ENCODE results near the gene TRPC5OS. TPM values are rescaled to one million over a fixed set of nuclear protein-coding genes. Genes with fewer than 3 reads are reported as not detected.

TRPC5OS gene
- total RNA-seq, 2 donors from 2014 or later = not detected

GRCh38 chrX:111876646-111877045 is 665 bp downstream of the TRPC5OS start:
- H3K27ac ChIP-seq = no peak overlapping the region
- no peaks in the 10 kb centered on the region for H3K4me1 ChIP-seq
- intact Hi-C loops (cut with DNase I) = no loop called here
- no peaks in the 10 kb centered on the region for H3K9me3 ChIP-seq
- DNase-seq = no peak
- no peak for TF ChIP-seq CTCF (IDR thresholded peaks at IDR 0.05)
- no peak overlapping the region for H3K4me3 ChIP-seq
- H3K9ac ChIP-seq (ENCODE audit: low read depth in 2 of 2, low read length in 2 of 2) = no peak overlapping the region
- no peaks in the 10 kb centered on the region for H3K36me3 ChIP-seq
- no peaks in the 10 kb centered on the region for H3K27me3 ChIP-seq

- no peak for TF ChIP-seq CTCF (IDR thresholded peaks at IDR 0.05)
- intact Hi-C loops (cut with DNase I) = no loop called here
- no peaks in the 10 kb centered on the region for H3K36me3 ChIP-seq
- no peak overlapping the region for H3K4me3 ChIP-seq
- no peaks in the 10 kb centered on the region for H3K27me3 ChIP-seq
- H3K4me1 ChIP-seq = no peaks in the 10 kb centered on the region
- no peak overlapping the region for H3K27ac ChIP-seq
- no peak for DNase-seq
- H3K9ac ChIP-seq (ENCODE audit: low read depth in 2 of 2, low read length in 2 of 2) = no peak overlapping the region
- no peaks in the 10 kb centered on the region for H3K9me3 ChIP-seq
Observed at GRCh38 chrX:111877681-111878080, 1.7 kb downstream of the TRPC5OS start.

GRCh38 chrX:111880735-111881134 is 4.8 kb downstream of the TRPC5OS start:
- Histone ChIP-seq H3K27me3 (no peaks in the 10 kb centered on the region), H3K9ac (ENCODE audit: low read depth in 2 of 2, low read length in 2 of 2) (no peak overlapping the region), H3K9me3 (no peaks in the 10 kb centered on the region), H3K4me1 (no peaks in the 10 kb centered on the region), H3K4me3 (no peak overlapping the region), H3K27ac (no peak overlapping the region), H3K36me3 (no peaks in the 10 kb centered on the region)
- DNase-seq = no peak
- TF ChIP-seq CTCF (IDR thresholded peaks at IDR 0.05) = no peak
- intact Hi-C loops (cut with DNase I) = no loop called here

- Histone ChIP-seq H3K4me1 (no peaks in the 10 kb centered on the region), H3K27me3 (no peaks in the 10 kb centered on the region), H3K36me3 (no peaks in the 10 kb centered on the region), H3K9me3 (no peaks in the 10 kb centered on the region), H3K9ac (ENCODE audit: low read depth in 2 of 2, low read length in 2 of 2) (no peak overlapping the region), H3K4me3 (no peak overlapping the region), H3K27ac (no peak overlapping the region)
- intact Hi-C loops (cut with DNase I) = no loop called here
- no peak for TF ChIP-seq CTCF (IDR thresholded peaks at IDR 0.05)
- no peak for DNase-seq
Observed at GRCh38 chrX:111881715-111882114, 5.7 kb downstream of the TRPC5OS start.

GRCh38 chrX:111886678-111887077 is 10.7 kb downstream of the TRPC5OS start:
- no peak overlapping the region for H3K27ac ChIP-seq
- H3K4me3 ChIP-seq = no peak overlapping the region
- no peaks in the 10 kb centered on the region for H3K27me3 ChIP-seq
- no peaks in the 10 kb centered on the region for H3K36me3 ChIP-seq
- no peak overlapping the region for H3K9ac ChIP-seq (ENCODE audit: low read depth in 2 of 2, low read length in 2 of 2)
- H3K9me3 ChIP-seq = no peaks in the 10 kb centered on the region
- no peak for TF ChIP-seq CTCF (IDR thresholded peaks at IDR 0.05)
- H3K4me1 ChIP-seq = no peaks in the 10 kb centered on the region
- DNase-seq = no peak
- intact Hi-C loops (cut with DNase I) = no loop called here

GRCh38 chrX:111888600-111888999 is 12.6 kb downstream of the TRPC5OS start:
- Histone ChIP-seq H3K27ac (no peak overlapping the region), H3K4me1 (no peaks in the 10 kb centered on the region), H3K27me3 (no peaks in the 10 kb centered on the region), H3K9ac (ENCODE audit: low read depth in 2 of 2, low read length in 2 of 2) (no peak overlapping the region), H3K4me3 (no peak overlapping the region), H3K36me3 (no peaks in the 10 kb centered on the region), H3K9me3 (no peaks in the 10 kb centered on the region)
- no peak for DNase-seq
- intact Hi-C loops (cut with DNase I) = no loop called here
- TF ChIP-seq CTCF (IDR thresholded peaks at IDR 0.05) = no peak
